HEK293 (cell line): ENCODE data around the gene PRDM10.

Experiments
- SETDB1 ChIP-seq: IDR thresholded peaks from one replicate; pipeline ENCODE4 v1.6.1; 2017; ENCODE audit warnings: mild to moderate bottlenecking, low read length, moderate library complexity, mixed read lengths; ENCODE audit not compliant: insufficient read length
- SP2 ChIP-seq: fragments of 450-650 bp; formaldehyde crosslinking; IDR thresholded peaks from 2 replicates; pipeline ENCODE4 v1.5.1; 2016; ENCODE audit warnings: missing biosample characterization, missing genetic modification characterization
- ZBTB8A ChIP-seq: fragments of 450-650 bp; formaldehyde crosslinking; IDR thresholded peaks from 2 replicates; pipeline ENCODE4 v1.5.1; 2016; ENCODE audit warnings: missing biosample characterization, missing genetic modification characterization
- ZNF549 ChIP-seq: fragments of 450-650 bp; IDR thresholded peaks from 2 replicates; pipeline ENCODE4 v1.5.1; 2018; ENCODE audit warnings: missing biosample characterization, missing genetic modification characterization, mild to moderate bottlenecking, inconsistent platforms, moderate library complexity
- ZNF76 ChIP-seq: fragments of 450-650 bp; formaldehyde crosslinking; IDR thresholded peaks from 2 replicates; pipeline ENCODE4; 2016; ENCODE audit warnings: low read depth, missing biosample characterization, missing genetic modification characterization, borderline replicate concordance
- ZNF830 ChIP-seq: fragments of 450-650 bp; IDR thresholded peaks from 2 replicates; pipeline ENCODE4 v1.5.0; 2018; ENCODE audit warnings: missing biosample characterization, missing genetic modification characterization, low read depth, mild to moderate bottlenecking, moderate library complexity
- TF ChIP-seq, protein P1 (sequence below): sonication (generic); formaldehyde crosslinking; IDR thresholded peaks from 2 replicates; pipeline ENCODE4 v1.8.1; 2022; ENCODE audit warnings: mild to moderate bottlenecking, moderate library complexity, missing genetic modification reagents
- TF ChIP-seq, protein P2 (sequence below): fragments of 450-650 bp; formaldehyde crosslinking; IDR thresholded peaks from 2 replicates; pipeline ENCODE4 v1.5.1; 2016; ENCODE audit warnings: missing biosample characterization, missing genetic modification characterization
- TF ChIP-seq, protein P3 (sequence below): fragments of 450-650 bp; formaldehyde crosslinking; IDR thresholded peaks from 2 replicates; pipeline ENCODE4 v1.5.1; 2016; ENCODE audit warnings: missing biosample characterization, missing genetic modification characterization

GRCh38 chr11:129880311-129880710, 122.3 kb downstream of the PRDM10 start:
- TF ChIP-seq SP2 (tag by site-specific recombination) (no peak), ZNF549 (tag by site-specific recombination) (no peak), ZNF830 (tag by site-specific recombination) (no peak), ZNF76 (tag by site-specific recombination) (no peak), SETDB1 (no peak), ZBTB8A (tag by site-specific recombination) (no peak)
- TF ChIP-seq, protein P1, sequence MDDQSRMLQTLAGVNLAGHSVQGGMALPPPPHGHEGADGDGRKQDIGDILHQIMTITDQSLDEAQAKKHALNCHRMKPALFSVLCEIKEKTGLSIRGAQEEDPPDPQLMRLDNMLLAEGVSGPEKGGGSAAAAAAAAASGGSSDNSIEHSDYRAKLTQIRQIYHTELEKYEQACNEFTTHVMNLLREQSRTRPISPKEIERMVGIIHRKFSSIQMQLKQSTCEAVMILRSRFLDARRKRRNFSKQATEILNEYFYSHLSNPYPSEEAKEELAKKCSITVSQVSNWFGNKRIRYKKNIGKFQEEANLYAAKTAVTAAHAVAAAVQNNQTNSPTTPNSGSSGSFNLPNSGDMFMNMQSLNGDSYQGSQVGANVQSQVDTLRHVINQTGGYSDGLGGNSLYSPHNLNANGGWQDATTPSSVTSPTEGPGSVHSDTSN: no peak
- TF ChIP-seq, protein P2, sequence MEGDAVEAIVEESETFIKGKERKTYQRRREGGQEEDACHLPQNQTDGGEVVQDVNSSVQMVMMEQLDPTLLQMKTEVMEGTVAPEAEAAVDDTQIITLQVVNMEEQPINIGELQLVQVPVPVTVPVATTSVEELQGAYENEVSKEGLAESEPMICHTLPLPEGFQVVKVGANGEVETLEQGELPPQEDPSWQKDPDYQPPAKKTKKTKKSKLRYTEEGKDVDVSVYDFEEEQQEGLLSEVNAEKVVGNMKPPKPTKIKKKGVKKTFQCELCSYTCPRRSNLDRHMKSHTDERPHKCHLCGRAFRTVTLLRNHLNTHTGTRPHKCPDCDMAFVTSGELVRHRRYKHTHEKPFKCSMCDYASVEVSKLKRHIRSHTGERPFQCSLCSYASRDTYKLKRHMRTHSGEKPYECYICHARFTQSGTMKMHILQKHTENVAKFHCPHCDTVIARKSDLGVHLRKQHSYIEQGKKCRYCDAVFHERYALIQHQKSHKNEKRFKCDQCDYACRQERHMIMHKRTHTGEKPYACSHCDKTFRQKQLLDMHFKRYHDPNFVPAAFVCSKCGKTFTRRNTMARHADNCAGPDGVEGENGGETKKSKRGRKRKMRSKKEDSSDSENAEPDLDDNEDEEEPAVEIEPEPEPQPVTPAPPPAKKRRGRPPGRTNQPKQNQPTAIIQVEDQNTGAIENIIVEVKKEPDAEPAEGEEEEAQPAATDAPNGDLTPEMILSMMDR: no peak
- TF ChIP-seq, protein P3, sequence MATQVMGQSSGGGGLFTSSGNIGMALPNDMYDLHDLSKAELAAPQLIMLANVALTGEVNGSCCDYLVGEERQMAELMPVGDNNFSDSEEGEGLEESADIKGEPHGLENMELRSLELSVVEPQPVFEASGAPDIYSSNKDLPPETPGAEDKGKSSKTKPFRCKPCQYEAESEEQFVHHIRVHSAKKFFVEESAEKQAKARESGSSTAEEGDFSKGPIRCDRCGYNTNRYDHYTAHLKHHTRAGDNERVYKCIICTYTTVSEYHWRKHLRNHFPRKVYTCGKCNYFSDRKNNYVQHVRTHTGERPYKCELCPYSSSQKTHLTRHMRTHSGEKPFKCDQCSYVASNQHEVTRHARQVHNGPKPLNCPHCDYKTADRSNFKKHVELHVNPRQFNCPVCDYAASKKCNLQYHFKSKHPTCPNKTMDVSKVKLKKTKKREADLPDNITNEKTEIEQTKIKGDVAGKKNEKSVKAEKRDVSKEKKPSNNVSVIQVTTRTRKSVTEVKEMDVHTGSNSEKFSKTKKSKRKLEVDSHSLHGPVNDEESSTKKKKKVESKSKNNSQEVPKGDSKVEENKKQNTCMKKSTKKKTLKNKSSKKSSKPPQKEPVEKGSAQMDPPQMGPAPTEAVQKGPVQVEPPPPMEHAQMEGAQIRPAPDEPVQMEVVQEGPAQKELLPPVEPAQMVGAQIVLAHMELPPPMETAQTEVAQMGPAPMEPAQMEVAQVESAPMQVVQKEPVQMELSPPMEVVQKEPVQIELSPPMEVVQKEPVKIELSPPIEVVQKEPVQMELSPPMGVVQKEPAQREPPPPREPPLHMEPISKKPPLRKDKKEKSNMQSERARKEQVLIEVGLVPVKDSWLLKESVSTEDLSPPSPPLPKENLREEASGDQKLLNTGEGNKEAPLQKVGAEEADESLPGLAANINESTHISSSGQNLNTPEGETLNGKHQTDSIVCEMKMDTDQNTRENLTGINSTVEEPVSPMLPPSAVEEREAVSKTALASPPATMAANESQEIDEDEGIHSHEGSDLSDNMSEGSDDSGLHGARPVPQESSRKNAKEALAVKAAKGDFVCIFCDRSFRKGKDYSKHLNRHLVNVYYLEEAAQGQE (tag by site-specific recombination): no peak
